Adrenal gland (tissue), 5 donors: ENCODE measurements around the gene C6orf52.

Experiments used
- CTCF ChIP-seq, 6 experiments: fragments of 450-650 bp in 4 of 6; fragments of 200-600 bp in 2 of 6; sonication (generic) in 1 of 6; IDR thresholded peaks; 1 replicate in 5 of 6; 2 replicates in 1 of 6; pipeline versions ENCODE4 v1.5.1 to v1.8.0; 2016 to 2021; ENCODE audit warnings: antibody characterized with exemption in 6 of 6, mild to moderate bottlenecking in 2 of 6, moderate library complexity in 1 of 6
- POLR2A ChIP-seq, 2 donors: fragments of 450-650 bp; IDR thresholded peaks; one replicate each; pipeline ENCODE4 v1.6.1; 2017; ENCODE audit warnings: antibody characterized with exemption in 2 of 2, mild to moderate bottlenecking in 2 of 2, moderate library complexity in 1 of 2
- donor health status: DM: no; HTN: no; CAD: no.

GRCh38 chr6:10725044-10725443, 30.6 kb upstream of the C6orf52 start:
- TF ChIP-seq POLR2A (IDR thresholded peaks at IDR 0.05) (no peak), CTCF (IDR thresholded peaks at IDR 0.05) (no peak)
